ENCODE results near the gene RAB5A. TPM values are rescaled to one million over a fixed set of nuclear protein-coding genes. Genes with fewer than 3 reads are reported as not detected.

RAB5A gene
- total and polyA plus RNA-seq, 2 of the 4 experiments (the other 2 are of a cell fraction): 33.3 to 46.4 TPM

- Histone ChIP-seq H3K27me3 (ENCODE audit: control insufficient read depth, insufficient read depth, low read length) (no peaks in the 10 kb centered on the region), H2BK5ac (ENCODE audit: low read depth, low read length, poor library complexity, severe bottlenecking) (no peak overlapping the region), H3K27ac (ENCODE audit: insufficient read depth, low read length) (no peak overlapping the region), H4K8ac (ENCODE audit: low read depth in 2 of 2, low read length in 2 of 2) (no peak overlapping the region), H3K18ac (ENCODE audit: low read depth, low read length) (no peak overlapping the region), H4K91ac (ENCODE audit: insufficient read depth, low read depth, low read length) (no peak overlapping the region), H3K4me1 (ENCODE audit: control insufficient read depth, insufficient read depth, low read length) (no peaks in the 10 kb centered on the region), H3K4ac (ENCODE audit: low read depth, low read length) (no peak overlapping the region), H2AK9ac (replicated peaks; ENCODE audit: low read depth, low read length, poor library complexity) (no peak overlapping the region), H3K79me1 (ENCODE audit: low read depth in 1 of 2, low read length in 2 of 2) (no peaks in the 10 kb centered on the region), H4K5ac (ENCODE audit: low read depth, low read length) (no peak overlapping the region), H2BK120ac (ENCODE audit: low read depth, low read length) (no peak overlapping the region), H3K9me1 (ENCODE audit: insufficient read depth, low read length) (no peaks in the 10 kb centered on the region), H3K36me3 (ENCODE audit: control insufficient read depth, insufficient read depth, low read length) (no peaks in the 10 kb centered on the region), H2AFZ (replicated peaks; ENCODE audit: low read length, poor library complexity) (no peak overlapping the region), H3K9ac (ENCODE audit: low read depth, low read length) (no peak overlapping the region), H3K23ac (ENCODE audit: low read depth, low read length) (no peak overlapping the region), H3K56ac (ENCODE audit: extremely low read depth, insufficient read depth, low read length) (no peak overlapping the region), H2AK5ac (ENCODE audit: low read depth, low read length) (no peak overlapping the region), H3K4me2 (ENCODE audit: low read depth, low read length) (no peak overlapping the region), H3K4me3 (ENCODE audit: insufficient read depth, low read depth, low read length) (no peak overlapping the region), H4K20me1 (ENCODE audit: insufficient read depth, low read length) (no peaks in the 10 kb centered on the region), H3K9me3 (ENCODE audit: control insufficient read depth, insufficient read depth, low read length) (no peaks in the 10 kb centered on the region), H2BK20ac (ENCODE audit: low read depth, low read length) (no peak overlapping the region), H3K14ac (replicated peaks; ENCODE audit: low read depth, low read length) (no peak overlapping the region), H2BK15ac (ENCODE audit: low read depth, low read length) (no peak overlapping the region)
- no CpG with 5 or more reads among the region's 1 CpG for WGBS, 2 experiments (ENCODE audit: extremely low coverage in 2 of 2, insufficient read length in 1 of 2)
- dilution Hi-C loops (cut with HindIII; ENCODE audit: low sequenced_read_pairs, unreplicated experiment): no loop called here
- ChIA-PET POLR2A (ENCODE audit: unreplicated experiment) (no interaction called here), CTCF (no interaction called here)
- TF ChIP-seq NFE2L2 (IDR thresholded peaks at IDR 0.05; ENCODE audit: low read depth, low read length) (peak; percentile 36; the same call in 1 of the 2 replicates), CEBPB (IDR thresholded peaks at IDR 0.05; ENCODE audit: low read depth, low read length) (no peak)
- DNase-seq: no peak
- BruUV-seq (replicated peaks): no TSS peak
- intact Hi-C loops (cut with micrococcal nuclease): no loop called here
- ATAC-seq (ENCODE audit: low read depth): no peak
- in situ Hi-C loops (cut with MboI; ENCODE audit: low sequenced_read_pairs): no loop called here
Measured at GRCh38 chr3:19931767-19932188, 15.1 kb upstream of the RAB5A start.

Measured in IMR-90 (cell line).